Endothelial cell of umbilical vein (primary cell): ENCODE measurements around the gene ACYP2. TPM values are rescaled to one million over a fixed set of nuclear protein-coding genes. Genes with fewer than 3 reads are reported as not detected.

Experiments
- BruUV-seq: library from RNA; stranded (reverse); fragments of 400-500 nt; replicated peaks from 2 replicates; lab custom pipeline; 2021; lab: Mats Ljungman, UMichigan
- CTCF ChIA-PET: fragments of 300-600, 350-600 bp; sonication (Branson Sonifier 250); formaldehyde crosslinking; loops from one replicate; lab custom pipeline; 2021; ENCODE audit warnings: antibody characterized with exemption, inconsistent platforms; lab: Charles Lee
- POLR2A ChIA-PET: fragments of 300-600, 350-600 bp; sonication (Branson Sonifier 250); formaldehyde crosslinking; loops from one replicate; lab custom pipeline; 2021; ENCODE audit warnings: antibody characterized with exemption, inconsistent platforms; lab: Charles Lee
- DNase-seq: peaks from one replicate; pipeline ENCODE4 v3.0.0-alpha.2; 2011; ENCODE audit warnings: low read depth, low spot score
- FAIRE-seq: peaks from 2 replicates; lab custom pipeline; 2011; peaks lifted over from hg19 to GRCh38; lab: Jason Lieb, UNC
- H2AFZ ChIP-seq: 2 replicates; pipeline ENCODE4 v1.6.0; 2012; ENCODE audit warnings: low read depth, low read length, control low read depth, inconsistent platforms
- H3K27ac ChIP-seq: 2 replicates; pipeline ENCODE4 v1.5.1; 2011; ENCODE audit warnings: low read depth, mild to moderate bottlenecking, control low read depth, low read length, moderate library complexity; ENCODE audit not compliant: insufficient read depth
- H3K27me3 ChIP-seq, 2 experiments: 2 replicates each; pipeline versions ENCODE4 v1.6.0 to v1.6.1; 2011; ENCODE audit warnings: low read length in 2 of 2, mixed read lengths in 1 of 2; ENCODE audit not compliant: control insufficient read depth in 2 of 2, insufficient read depth in 2 of 2
- H3K36me3 ChIP-seq, 2 experiments: 2 replicates in 1 of 2; 3 replicates in 1 of 2; pipeline ENCODE4 v1.5.1; 2011; ENCODE audit warnings: low read length in 2 of 2, mild to moderate bottlenecking in 1 of 2, moderate library complexity in 1 of 2; ENCODE audit not compliant: control insufficient read depth in 2 of 2, insufficient read depth in 2 of 2; ENCODE audit errors: extremely low read depth in 1 of 2
- H3K4me1 ChIP-seq: 3 replicates; pipeline ENCODE4 v1.5.1; 2011; ENCODE audit warnings: mild to moderate bottlenecking, low read length; ENCODE audit not compliant: control insufficient read depth, insufficient read depth; ENCODE audit errors: extremely low read depth
- H3K4me2 ChIP-seq: 2 replicates; pipeline ENCODE4 v1.6.1; 2011; ENCODE audit warnings: low read length, control low read depth, mixed read lengths; ENCODE audit not compliant: insufficient read depth
- H3K4me3 ChIP-seq, 3 experiments: fragments of 200-600 bp in 1 of 3; sonication (generic), shearing (Covaris generic) in 1 of 3; replicated peaks in 1 of 3; 2 replicates each; pipeline ENCODE4 v1.5.1; 2011 to 2016; ENCODE audit warnings: control low read depth in 3 of 3, low read length in 3 of 3, mild to moderate bottlenecking in 2 of 3, inconsistent platforms in 1 of 3, low read depth in 1 of 3, moderate library complexity in 1 of 3; ENCODE audit not compliant: insufficient read depth in 1 of 3
- H3K79me2 ChIP-seq: 2 replicates; pipeline ENCODE4 v1.6.0; 2012; ENCODE audit warnings: low read length, inconsistent platforms; ENCODE audit not compliant: control insufficient read depth, insufficient read depth
- H3K9ac ChIP-seq: replicated peaks from 2 replicates; pipeline ENCODE3; 2011; ENCODE audit warnings: low read length, control low read depth; ENCODE audit not compliant: insufficient read depth; ENCODE audit errors: extremely low read depth
- H3K9me1 ChIP-seq: replicated peaks from 3 replicates; pipeline ENCODE4 v1.6.0; 2011; ENCODE audit warnings: mild to moderate bottlenecking, low read length; ENCODE audit not compliant: control insufficient read depth, insufficient read depth; ENCODE audit errors: extremely low read depth
- H3K9me3 ChIP-seq: replicated peaks from 2 replicates; pipeline ENCODE4 v1.5.1; 2012; ENCODE audit warnings: low read length, inconsistent platforms; ENCODE audit not compliant: control insufficient read depth, insufficient read depth
- H4K20me1 ChIP-seq: replicated peaks from 2 replicates; pipeline ENCODE3; 2011; ENCODE audit warnings: mild to moderate bottlenecking, low read length; ENCODE audit not compliant: control insufficient read depth, insufficient read depth; ENCODE audit errors: extremely low read depth
- EZH2 ChIP-seq: IDR thresholded peaks from 2 replicates; pipeline ENCODE4 v1.6.1; 2012; ENCODE audit warnings: borderline replicate concordance, low read depth, mild to moderate bottlenecking, moderate library complexity, low read length, inconsistent platforms; ENCODE audit not compliant: severe bottlenecking
- FOS ChIP-seq: IDR thresholded peaks from 2 replicates; pipeline ENCODE4 v1.6.1; 2011; ENCODE audit warnings: mild to moderate bottlenecking, low read length, moderate library complexity, borderline replicate concordance; ENCODE audit not compliant: insufficient read depth
- GATA2 ChIP-seq: IDR thresholded peaks from 2 replicates; pipeline ENCODE4 v1.7.0; 2011; ENCODE audit warnings: low read depth, mild to moderate bottlenecking, moderate library complexity, mixed read lengths, low read length; ENCODE audit not compliant: insufficient read length, insufficient read depth
- JUN ChIP-seq: IDR thresholded peaks from 2 replicates; pipeline ENCODE4 v1.6.1; 2011; ENCODE audit warnings: borderline replicate concordance, low read depth; ENCODE audit not compliant: insufficient read length, insufficient read depth
- MYC ChIP-seq: IDR thresholded peaks from one replicate; pipeline ENCODE4 v1.6.1; 2011; ENCODE audit warnings: mild to moderate bottlenecking, low read depth, low read length
- POLR2A ChIP-seq: IDR thresholded peaks from 2 replicates; pipeline ENCODE4 v1.6.1; 2012; ENCODE audit warnings: low read depth, mild to moderate bottlenecking, control low read depth, low read length
- POLR2AphosphoS5 ChIP-seq: IDR thresholded peaks from 2 replicates; pipeline ENCODE4 v1.6.1; 2012; ENCODE audit warnings: low read depth, mild to moderate bottlenecking, control low read depth, low read length, moderate library complexity; ENCODE audit not compliant: insufficient read depth
- dilution Hi-C: fragments of 300-500 bp; cut with MboI; formaldehyde crosslinking; loops from one replicate; pipeline ENCODE4 v1.15.0; 2019; ENCODE audit warnings: low sequenced_read_pairs; ENCODE audit not compliant: extremely low pct_ligation_motif_present
- intact Hi-C: fragments of 100-400 bp; cut with micrococcal nuclease; formaldehyde crosslinking; loops from one replicate; pipeline ENCODE4 v1.10.0; 2022
- polyA plus RNA-seq, 4 experiments: library from polyadenylated mRNA; depleted of rRNA in 3 of 4; stranded (reverse) in 3 of 4; unstranded in 1 of 4; fragments of >200 nt; gene quantifications; 2 replicates each; pipeline versions ENCODE4 v1.2.1 to v1.2.3, GENCODE V29; 2011 to 2012; ENCODE audit warnings: missing spikeins in 1 of 4
- total RNA-seq: library from RNA; stranded (reverse); gene quantifications from 2 replicates; pipeline ENCODE4 v1.2.3, GENCODE V29; 2021
- TF ChIP-seq, protein P1 (sequence below), 2 donors: IDR thresholded peaks; 1 replicate in 1 of 2; 2 replicates in 1 of 2; pipeline ENCODE4 v1.5.1; 2011; ENCODE audit warnings: low read length in 2 of 2, mild to moderate bottlenecking in 2 of 2, moderate library complexity in 2 of 2, control low read depth in 1 of 2, inconsistent platforms in 1 of 2, low read depth in 1 of 2; ENCODE audit not compliant: insufficient read depth in 1 of 2; ENCODE audit errors: extremely low read depth in 1 of 2
- TF ChIP-seq, protein P2 (sequence below): IDR thresholded peaks from 2 replicates; pipeline ENCODE4 v1.6.1; 2011; ENCODE audit not compliant: insufficient read depth, insufficient read length

ACYP2 gene
- total and polyA plus RNA-seq, 2 donors (not counting 3 experiments of a cell fraction or from before 2014, with no cell fraction given): 3.9 to 7.9 TPM

DNA sequence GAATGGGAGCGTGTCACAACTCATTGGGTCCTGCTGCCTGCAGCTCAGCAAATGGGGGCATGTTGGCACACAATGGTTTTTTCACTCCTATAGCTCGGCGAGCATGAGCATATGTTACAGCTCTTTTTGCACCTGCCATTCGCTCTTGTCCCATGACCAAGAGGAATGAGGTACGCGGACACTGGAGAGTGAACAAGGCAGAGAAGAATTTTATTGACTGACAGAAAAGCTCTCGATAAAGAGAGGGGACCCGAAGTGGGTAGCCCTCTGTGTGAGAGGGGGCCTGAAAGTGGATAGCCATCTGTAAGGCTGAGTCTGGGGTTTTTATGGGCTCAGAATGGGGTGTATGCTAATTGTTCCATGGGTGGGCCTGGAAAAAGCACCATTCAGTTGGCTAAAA lies 5.5 kb downstream of the ACYP2 start:
- TF ChIP-seq EZH2 (no peak), JUN (no peak), POLR2AphosphoS5 (no peak), GATA2 (no peak), MYC (no peak), FOS (no peak), POLR2A (no peak)
- TF ChIP-seq, protein P1, sequence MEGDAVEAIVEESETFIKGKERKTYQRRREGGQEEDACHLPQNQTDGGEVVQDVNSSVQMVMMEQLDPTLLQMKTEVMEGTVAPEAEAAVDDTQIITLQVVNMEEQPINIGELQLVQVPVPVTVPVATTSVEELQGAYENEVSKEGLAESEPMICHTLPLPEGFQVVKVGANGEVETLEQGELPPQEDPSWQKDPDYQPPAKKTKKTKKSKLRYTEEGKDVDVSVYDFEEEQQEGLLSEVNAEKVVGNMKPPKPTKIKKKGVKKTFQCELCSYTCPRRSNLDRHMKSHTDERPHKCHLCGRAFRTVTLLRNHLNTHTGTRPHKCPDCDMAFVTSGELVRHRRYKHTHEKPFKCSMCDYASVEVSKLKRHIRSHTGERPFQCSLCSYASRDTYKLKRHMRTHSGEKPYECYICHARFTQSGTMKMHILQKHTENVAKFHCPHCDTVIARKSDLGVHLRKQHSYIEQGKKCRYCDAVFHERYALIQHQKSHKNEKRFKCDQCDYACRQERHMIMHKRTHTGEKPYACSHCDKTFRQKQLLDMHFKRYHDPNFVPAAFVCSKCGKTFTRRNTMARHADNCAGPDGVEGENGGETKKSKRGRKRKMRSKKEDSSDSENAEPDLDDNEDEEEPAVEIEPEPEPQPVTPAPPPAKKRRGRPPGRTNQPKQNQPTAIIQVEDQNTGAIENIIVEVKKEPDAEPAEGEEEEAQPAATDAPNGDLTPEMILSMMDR (IDR thresholded peaks at IDR 0.05; ENCODE audit: extremely low read depth in 1 of 2, insufficient read depth in 1 of 2, low read depth in 1 of 2, low read length in 2 of 2): no peak
- TF ChIP-seq, protein P2, sequence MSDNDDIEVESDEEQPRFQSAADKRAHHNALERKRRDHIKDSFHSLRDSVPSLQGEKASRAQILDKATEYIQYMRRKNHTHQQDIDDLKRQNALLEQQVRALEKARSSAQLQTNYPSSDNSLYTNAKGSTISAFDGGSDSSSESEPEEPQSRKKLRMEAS: no peak

More for the DNA sequence above, 5.5 kb downstream of the ACYP2 start:
- Histone ChIP-seq H3K9me3 (peaks cover 3% of the 10 kb centered on the region), H3K79me2 (no peaks in the 10 kb centered on the region), H3K27ac (no peak overlapping the region), H3K27me3 (no peaks in the 10 kb centered on the region), H3K4me2 (no peak overlapping the region), H3K9ac (no peak overlapping the region), H3K9me1 (no peaks in the 10 kb centered on the region), H3K4me3 (no peak overlapping the region), H4K20me1 (no peaks in the 10 kb centered on the region), H3K4me1 (no peaks in the 10 kb centered on the region), H2AFZ (no peak overlapping the region), H3K36me3 (no peaks in the 10 kb centered on the region)
- no TSS peak for BruUV-seq
- dilution Hi-C loops: no loop called here
- intact Hi-C loops: no loop called here
- FAIRE-seq: no peak
- POLR2A ChIA-PET: no interaction called here
- CTCF ChIA-PET: interaction anchor here (0.5 to 1.0 kb wide), 3 partner anchors 74 to 583 kb away, joined by 3 read pairs; no protein-coding TSS in a partner anchor
- no peak for DNase-seq
